ENCODE measurements around the gene NPW. TPM values are rescaled to one million over a fixed set of nuclear protein-coding genes. Genes with fewer than 3 reads are reported as not detected.

The NPW gene
- total RNA-seq, 1 donor from 2014 or later, result 5.0 TPM

DNA sequence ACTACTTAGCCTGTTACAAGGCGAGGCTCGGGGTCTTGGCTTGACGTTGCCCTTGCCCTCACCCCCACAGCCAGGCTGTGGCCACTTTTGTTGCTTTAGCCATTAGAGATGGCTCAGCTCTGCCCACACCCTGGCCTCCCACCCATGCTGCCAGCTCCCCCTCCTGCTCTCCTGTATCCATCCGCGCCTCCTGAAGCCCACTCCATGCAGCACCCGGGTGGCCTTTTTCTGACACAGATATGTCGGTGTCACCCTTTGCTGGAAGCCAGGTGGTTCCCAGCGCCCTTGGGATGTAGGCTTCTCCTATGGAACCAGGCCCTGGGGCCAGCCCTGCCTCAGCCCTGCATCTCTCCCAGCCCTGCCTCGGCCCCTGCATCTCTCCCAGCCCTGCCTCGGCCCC lies 37.9 kb downstream of the NPW start:
- Mint-ChIP-seq H3K36me3 (ENCODE audit: insufficient read depth) (peaks cover 6% of the 10 kb centered on the region), H3K27ac (no peak overlapping the region), H3K4me1 (ENCODE audit: low read depth) (no peaks in the 10 kb centered on the region), H3K9me3 (ENCODE audit: low read depth) (no peaks in the 10 kb centered on the region), H3K4me3 (ENCODE audit: low read depth) (no peak overlapping the region), H3K27me3 (no peaks in the 10 kb centered on the region)
- TF ChIP-seq, protein P1, sequence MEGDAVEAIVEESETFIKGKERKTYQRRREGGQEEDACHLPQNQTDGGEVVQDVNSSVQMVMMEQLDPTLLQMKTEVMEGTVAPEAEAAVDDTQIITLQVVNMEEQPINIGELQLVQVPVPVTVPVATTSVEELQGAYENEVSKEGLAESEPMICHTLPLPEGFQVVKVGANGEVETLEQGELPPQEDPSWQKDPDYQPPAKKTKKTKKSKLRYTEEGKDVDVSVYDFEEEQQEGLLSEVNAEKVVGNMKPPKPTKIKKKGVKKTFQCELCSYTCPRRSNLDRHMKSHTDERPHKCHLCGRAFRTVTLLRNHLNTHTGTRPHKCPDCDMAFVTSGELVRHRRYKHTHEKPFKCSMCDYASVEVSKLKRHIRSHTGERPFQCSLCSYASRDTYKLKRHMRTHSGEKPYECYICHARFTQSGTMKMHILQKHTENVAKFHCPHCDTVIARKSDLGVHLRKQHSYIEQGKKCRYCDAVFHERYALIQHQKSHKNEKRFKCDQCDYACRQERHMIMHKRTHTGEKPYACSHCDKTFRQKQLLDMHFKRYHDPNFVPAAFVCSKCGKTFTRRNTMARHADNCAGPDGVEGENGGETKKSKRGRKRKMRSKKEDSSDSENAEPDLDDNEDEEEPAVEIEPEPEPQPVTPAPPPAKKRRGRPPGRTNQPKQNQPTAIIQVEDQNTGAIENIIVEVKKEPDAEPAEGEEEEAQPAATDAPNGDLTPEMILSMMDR (IDR thresholded peaks at IDR 0.05; ENCODE audit: unreplicated experiment), result no peak
- DNase-seq (ENCODE audit: low spot score, unreplicated experiment), result no peak

DNA sequence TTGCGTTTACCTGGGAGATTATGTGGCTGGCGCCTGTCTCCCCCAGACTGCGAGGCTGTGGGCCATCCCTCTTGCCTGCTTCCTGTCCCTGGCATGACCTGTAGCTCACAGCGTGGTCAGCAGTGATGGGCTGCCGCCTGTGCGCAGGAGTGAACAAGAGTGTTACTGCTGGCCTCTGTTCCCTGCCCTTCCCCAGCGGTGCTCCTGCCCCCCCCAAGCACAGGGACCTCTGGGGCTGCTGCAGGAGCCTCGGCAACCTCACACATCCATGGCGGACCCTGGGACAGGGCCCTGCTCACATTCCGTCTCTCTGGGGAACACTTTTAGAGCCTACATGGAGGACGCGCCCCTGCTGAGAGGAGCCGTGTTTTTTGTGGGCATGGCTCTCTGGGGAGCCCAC lies 38.8 kb downstream of the NPW start:
- Mint-ChIP-seq H3K4me1 (ENCODE audit: low read depth) (no peaks in the 10 kb centered on the region), H3K36me3 (ENCODE audit: insufficient read depth) (peaks cover 6% of the 10 kb centered on the region), H3K9me3 (ENCODE audit: low read depth) (no peaks in the 10 kb centered on the region), H3K27me3 (no peaks in the 10 kb centered on the region), H3K4me3 (ENCODE audit: low read depth) (no peak overlapping the region), H3K27ac (no peak overlapping the region)
- TF ChIP-seq, protein P1 (IDR thresholded peaks at IDR 0.05; ENCODE audit: unreplicated experiment), result no peak
- DNase-seq (ENCODE audit: low spot score, unreplicated experiment), result no peak

DNA sequence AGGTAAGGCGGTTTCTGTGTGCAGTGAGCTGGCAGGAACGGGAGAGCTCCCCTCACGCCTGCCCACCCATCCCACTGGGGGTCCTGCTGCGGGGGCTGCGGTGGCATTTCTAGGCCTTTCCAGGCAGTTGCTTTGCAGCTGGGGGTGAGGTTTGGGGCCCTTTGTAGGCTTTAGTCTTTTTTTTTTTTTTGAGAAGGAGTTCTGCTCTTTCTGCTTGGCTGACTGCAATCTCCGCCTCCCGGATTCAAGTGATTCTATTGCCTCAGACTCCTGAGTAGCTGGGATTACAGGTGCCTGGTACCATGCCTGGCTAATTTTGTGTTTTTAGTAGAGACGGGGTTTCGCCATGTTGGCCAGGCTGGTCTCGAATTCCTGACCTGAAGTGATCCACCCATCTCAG lies 39.3 kb downstream of the NPW start:
- no peaks in the 10 kb centered on the region for H3K9me3 Mint-ChIP-seq (ENCODE audit: low read depth)
- TF ChIP-seq, protein P1 (IDR thresholded peaks at IDR 0.05; ENCODE audit: unreplicated experiment), result no peak
- no peak overlapping the region for H3K4me3 Mint-ChIP-seq (ENCODE audit: low read depth)
- DNase-seq (ENCODE audit: low spot score, unreplicated experiment), result no peak
- no peaks in the 10 kb centered on the region for H3K4me1 Mint-ChIP-seq (ENCODE audit: low read depth)
- peaks cover 6% of the 10 kb centered on the region for H3K36me3 Mint-ChIP-seq (ENCODE audit: insufficient read depth)
- no peak overlapping the region for H3K27ac Mint-ChIP-seq
- H3K27me3 Mint-ChIP-seq, result no peaks in the 10 kb centered on the region

DNA sequence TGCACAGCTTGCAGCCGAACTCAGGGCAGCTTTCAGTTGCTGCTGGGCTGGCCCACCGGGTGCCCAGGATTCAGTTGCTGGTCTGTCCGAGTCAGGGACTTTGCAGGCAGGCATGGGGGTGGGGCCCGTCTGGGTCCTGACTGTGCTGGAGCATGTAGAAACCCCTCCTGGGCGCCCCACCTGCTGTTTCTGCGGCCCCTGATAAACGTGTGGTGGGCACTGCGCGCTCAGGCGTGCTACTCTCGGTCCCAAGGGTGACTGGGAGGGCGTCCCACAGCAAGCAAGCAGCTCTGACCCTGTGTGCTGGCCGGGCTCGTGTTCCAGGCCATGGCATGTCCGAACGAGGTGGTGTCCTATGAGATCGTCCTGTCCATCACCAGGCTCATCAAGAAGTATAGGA lies 40.8 kb downstream of the NPW start:
- Mint-ChIP-seq H3K4me1 (ENCODE audit: low read depth) (no peaks in the 10 kb centered on the region), H3K27ac (no peak overlapping the region), H3K9me3 (ENCODE audit: low read depth) (no peaks in the 10 kb centered on the region), H3K36me3 (ENCODE audit: insufficient read depth) (peaks cover 6% of the 10 kb centered on the region), H3K4me3 (ENCODE audit: low read depth) (no peak overlapping the region), H3K27me3 (no peaks in the 10 kb centered on the region)
- DNase-seq (ENCODE audit: low spot score, unreplicated experiment), result no peak
- TF ChIP-seq, protein P1 (IDR thresholded peaks at IDR 0.05; ENCODE audit: unreplicated experiment), result no peak

DNA sequence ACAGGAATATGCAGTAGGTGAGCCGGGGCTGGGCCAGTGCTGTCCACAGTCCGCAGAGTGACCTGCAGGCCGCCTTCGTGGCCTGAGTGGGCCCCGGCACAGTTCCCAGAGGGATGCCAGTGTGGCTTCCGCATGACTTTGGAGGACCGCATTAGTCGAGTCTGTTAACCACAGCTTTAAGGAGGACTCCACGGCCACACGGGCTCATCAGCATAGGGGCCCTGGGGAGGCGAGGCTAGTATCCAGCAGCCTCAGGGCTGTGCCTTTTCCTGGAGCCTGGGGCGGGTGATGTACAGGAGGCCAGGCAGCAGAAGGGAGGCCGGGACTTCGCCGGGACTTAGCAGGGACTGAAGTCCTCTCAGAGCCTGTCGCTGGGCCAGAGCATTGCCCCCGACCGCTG lies 41.4 kb downstream of the NPW start:
- no peaks in the 10 kb centered on the region for H3K4me1 Mint-ChIP-seq (ENCODE audit: low read depth)
- H3K27me3 Mint-ChIP-seq, result no peaks in the 10 kb centered on the region
- TF ChIP-seq, protein P1 (IDR thresholded peaks at IDR 0.05; ENCODE audit: unreplicated experiment), result no peak
- H3K36me3 Mint-ChIP-seq (ENCODE audit: insufficient read depth), result peaks cover 10% of the 10 kb centered on the region
- H3K27ac Mint-ChIP-seq, result no peak overlapping the region
- H3K4me3 Mint-ChIP-seq (ENCODE audit: low read depth), result no peak overlapping the region
- no peaks in the 10 kb centered on the region for H3K9me3 Mint-ChIP-seq (ENCODE audit: low read depth)
- no peak for DNase-seq (ENCODE audit: low spot score, unreplicated experiment)
